A673 (cell line): ENCODE measurements around the gene CTSO. TPM values are rescaled to one million over a fixed set of nuclear protein-coding genes. Genes with fewer than 3 reads are reported as not detected.

Source experiments
- BruUV-seq: library from RNA; stranded (reverse); fragments of 400-500 nt; replicated peaks from 2 replicates; lab custom pipeline; 2021; lab: Mats Ljungman, UMichigan
- CTCF ChIA-PET: fragments of 300-600 bp; sonication (Branson Sonifier 250); formaldehyde crosslinking; loops from one replicate; lab custom pipeline; 2022; ENCODE audit warnings: antibody characterized with exemption; lab: Charles Lee
- POLR2A ChIA-PET: fragments of 300-600 bp; sonication (Branson Sonifier 250); formaldehyde crosslinking; loops from one replicate; lab custom pipeline; 2022; ENCODE audit warnings: antibody characterized with exemption; ENCODE audit not compliant: low non-redundant PET; lab: Charles Lee
- DNase-seq: peaks from one replicate; pipeline ENCODE4 v3.0.0-alpha.2; 2015; ENCODE audit warnings: low spot score
- H3K27ac ChIP-seq: fragments of 200-600 bp; sonication (generic); 2 replicates; pipeline ENCODE4 v1.5.1; 2016; ENCODE audit warnings: mixed run types, low read depth, mild to moderate bottlenecking, mixed read lengths, antibody characterized with exemption, low read length; ENCODE audit not compliant: poor library complexity, severe bottlenecking
- H3K27me3 ChIP-seq: fragments of 200-600 bp; sonication (generic); replicated peaks from 2 replicates; pipeline ENCODE4 v1.6.1; 2017; ENCODE audit warnings: mixed run types, low read depth, mild to moderate bottlenecking, mixed read lengths, antibody characterized with exemption, low read length; ENCODE audit not compliant: insufficient read depth, poor library complexity
- H3K36me3 ChIP-seq: fragments of 200-600 bp; sonication (generic); 2 replicates; pipeline ENCODE4 v1.6.1; 2016; ENCODE audit warnings: mixed run types, mild to moderate bottlenecking, mixed read lengths, antibody characterized with exemption, low read length; ENCODE audit not compliant: insufficient read depth, poor library complexity, severe bottlenecking
- H3K4me1 ChIP-seq: fragments of 200-600 bp; sonication (generic); 2 replicates; pipeline ENCODE4 v1.6.1; 2017; ENCODE audit warnings: mixed run types, mild to moderate bottlenecking, mixed read lengths, antibody characterized with exemption, low read length; ENCODE audit not compliant: insufficient read depth, poor library complexity, severe bottlenecking
- H3K4me3 ChIP-seq: fragments of 200-600 bp; sonication (generic); 2 replicates; pipeline ENCODE4 v1.5.1; 2016; ENCODE audit warnings: low read depth, mixed run types, mild to moderate bottlenecking, mixed read lengths, low read length; ENCODE audit not compliant: poor library complexity, severe bottlenecking
- H3K9me3 ChIP-seq: fragments of 200-600 bp; sonication (generic); 2 replicates; pipeline ENCODE4 v1.6.1; 2016; ENCODE audit warnings: mixed run types, low read depth, mild to moderate bottlenecking, mixed read lengths, antibody characterized with exemption, low read length; ENCODE audit not compliant: poor library complexity, severe bottlenecking
- EZH2 ChIP-seq: fragments of 200-600 bp; sonication (generic); IDR thresholded peaks from 2 replicates; pipeline ENCODE4 v1.6.1; 2017; ENCODE audit warnings: borderline replicate concordance, low read depth, mild to moderate bottlenecking, mixed read lengths, antibody characterized with exemption, low read length; ENCODE audit not compliant: poor library complexity, severe bottlenecking
- intact Hi-C: fragments of 100-400 bp; cut with micrococcal nuclease; formaldehyde crosslinking; loops from one replicate; pipeline ENCODE4 v1.10.0; 2022; ENCODE audit not compliant: unreplicated experiment
- total RNA-seq: library from RNA; stranded (reverse); gene quantifications from 2 replicates; pipeline ENCODE4 v1.2.3, GENCODE V29; 2021
- TF ChIP-seq, protein P1 (sequence below): fragments of 300-800, 200-600 bp; sonication (generic); conservative IDR thresholded peaks from 2 replicates; pipeline ENCODE4 v1.5.1; 2017; ENCODE audit warnings: low read depth, mild to moderate bottlenecking, antibody characterized with exemption, low read length, moderate library complexity, mixed read lengths

The CTSO gene
- total RNA-seq, 1 experiment from 2014 or later, result 1.4 TPM

DNA sequence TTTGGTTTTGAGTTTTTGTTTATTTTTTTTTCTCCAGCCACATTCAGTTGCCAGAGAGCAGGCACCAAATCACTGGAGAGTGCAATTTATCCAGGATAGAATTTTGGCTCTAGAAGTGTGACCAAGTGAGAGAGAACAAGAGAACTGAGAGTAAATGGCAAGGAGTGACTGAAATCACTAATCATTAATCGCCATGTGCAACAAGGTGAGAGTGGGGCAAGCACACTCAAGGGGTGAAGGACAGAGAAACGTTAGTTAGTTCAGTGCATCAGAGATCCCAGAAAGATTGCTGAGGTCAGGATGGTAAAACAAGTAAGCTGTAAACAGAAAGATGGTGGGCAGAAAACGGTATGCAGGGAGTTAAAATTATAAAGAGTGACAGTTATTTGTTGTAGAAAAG is 69.8 kb downstream of the CTSO start:
- POLR2A ChIA-PET, result no interaction called here
- BruUV-seq, result no TSS peak
- DNase-seq, result no peak
- Histone ChIP-seq H3K27me3 (no peaks in the 10 kb centered on the region), H3K36me3 (no peaks in the 10 kb centered on the region), H3K27ac (no peak overlapping the region), H3K4me3 (no peak overlapping the region), H3K4me1 (peaks cover 2% of the 10 kb centered on the region), H3K9me3 (no peaks in the 10 kb centered on the region)
- no peak for TF ChIP-seq EZH2
- TF ChIP-seq, protein P1, sequence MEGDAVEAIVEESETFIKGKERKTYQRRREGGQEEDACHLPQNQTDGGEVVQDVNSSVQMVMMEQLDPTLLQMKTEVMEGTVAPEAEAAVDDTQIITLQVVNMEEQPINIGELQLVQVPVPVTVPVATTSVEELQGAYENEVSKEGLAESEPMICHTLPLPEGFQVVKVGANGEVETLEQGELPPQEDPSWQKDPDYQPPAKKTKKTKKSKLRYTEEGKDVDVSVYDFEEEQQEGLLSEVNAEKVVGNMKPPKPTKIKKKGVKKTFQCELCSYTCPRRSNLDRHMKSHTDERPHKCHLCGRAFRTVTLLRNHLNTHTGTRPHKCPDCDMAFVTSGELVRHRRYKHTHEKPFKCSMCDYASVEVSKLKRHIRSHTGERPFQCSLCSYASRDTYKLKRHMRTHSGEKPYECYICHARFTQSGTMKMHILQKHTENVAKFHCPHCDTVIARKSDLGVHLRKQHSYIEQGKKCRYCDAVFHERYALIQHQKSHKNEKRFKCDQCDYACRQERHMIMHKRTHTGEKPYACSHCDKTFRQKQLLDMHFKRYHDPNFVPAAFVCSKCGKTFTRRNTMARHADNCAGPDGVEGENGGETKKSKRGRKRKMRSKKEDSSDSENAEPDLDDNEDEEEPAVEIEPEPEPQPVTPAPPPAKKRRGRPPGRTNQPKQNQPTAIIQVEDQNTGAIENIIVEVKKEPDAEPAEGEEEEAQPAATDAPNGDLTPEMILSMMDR, result no peak
- CTCF ChIA-PET, result no interaction called here
- intact Hi-C loops, result no loop called here

DNA sequence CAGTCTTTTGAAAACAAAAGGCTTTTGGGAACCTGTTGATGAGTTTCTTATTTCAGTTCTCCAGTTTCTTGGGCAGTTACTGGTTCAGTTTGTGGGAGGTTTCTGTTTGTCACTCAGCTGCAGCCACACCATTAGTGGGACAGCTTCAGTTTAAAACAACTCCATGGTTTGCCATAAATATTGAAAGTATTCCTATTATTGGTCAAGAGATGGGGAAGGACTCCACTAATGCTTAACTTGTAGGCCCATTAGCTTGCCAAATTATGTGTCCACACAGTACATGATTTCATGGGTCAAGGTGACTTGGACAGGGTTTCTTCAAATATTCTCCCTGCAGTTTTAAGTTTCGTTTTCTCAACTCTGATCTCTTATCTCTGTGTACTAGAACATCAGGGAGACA is 72.1 kb downstream of the CTSO start:
- no TSS peak for BruUV-seq
- Histone ChIP-seq H3K36me3 (no peaks in the 10 kb centered on the region), H3K27ac (no peak overlapping the region), H3K4me3 (no peak overlapping the region), H3K27me3 (no peaks in the 10 kb centered on the region), H3K9me3 (no peaks in the 10 kb centered on the region), H3K4me1 (no peaks in the 10 kb centered on the region)
- DNase-seq, result no peak
- ChIA-PET POLR2A (no interaction called here), CTCF (no interaction called here)
- TF ChIP-seq, protein P1, result no peak
- no peak for TF ChIP-seq EZH2
- intact Hi-C loops, result no loop called here

DNA sequence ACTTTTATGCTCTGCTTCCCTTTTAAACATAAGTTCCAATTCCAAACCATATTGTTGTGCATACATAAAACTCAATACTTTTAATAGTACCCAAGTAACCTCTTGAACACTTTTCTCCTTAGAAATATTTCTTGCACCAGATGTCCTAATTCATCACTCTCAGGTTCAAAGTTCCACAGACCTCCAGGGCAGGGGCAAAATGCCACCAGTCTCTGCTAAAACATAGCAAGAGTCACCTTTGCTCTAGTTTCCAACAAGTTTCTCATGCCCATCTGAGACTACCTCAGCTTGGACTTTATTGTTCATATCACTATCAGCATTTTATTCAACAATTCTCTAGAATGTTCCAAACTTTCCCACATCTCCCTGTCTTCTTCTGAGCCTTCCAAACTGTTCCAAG is 73.9 kb downstream of the CTSO start:
- DNase-seq, result no peak
- ChIA-PET CTCF (no interaction called here), POLR2A (no interaction called here)
- H3K27me3 ChIP-seq, result no peaks in the 10 kb centered on the region
- H3K36me3 ChIP-seq, result no peaks in the 10 kb centered on the region
- TF ChIP-seq, protein P1, result no peak
- TF ChIP-seq EZH2, result no peak
- H3K9me3 ChIP-seq, result peaks cover 10% of the 10 kb centered on the region
- H3K27ac ChIP-seq, result no peak overlapping the region
- H3K4me1 ChIP-seq, result no peaks in the 10 kb centered on the region
- intact Hi-C loops, result no loop called here
- BruUV-seq, result no TSS peak
- H3K4me3 ChIP-seq, result no peak overlapping the region
